Inflammatory macrophage treated with lipopolysaccharide for 4 hours (primary cell): ENCODE results near the gene SMIM31.

Source experiments
- DNase-seq: peaks from one replicate; pipeline ENCODE4 v3.0.0-alpha.2; 2020

Gene SMIM31

DNA sequence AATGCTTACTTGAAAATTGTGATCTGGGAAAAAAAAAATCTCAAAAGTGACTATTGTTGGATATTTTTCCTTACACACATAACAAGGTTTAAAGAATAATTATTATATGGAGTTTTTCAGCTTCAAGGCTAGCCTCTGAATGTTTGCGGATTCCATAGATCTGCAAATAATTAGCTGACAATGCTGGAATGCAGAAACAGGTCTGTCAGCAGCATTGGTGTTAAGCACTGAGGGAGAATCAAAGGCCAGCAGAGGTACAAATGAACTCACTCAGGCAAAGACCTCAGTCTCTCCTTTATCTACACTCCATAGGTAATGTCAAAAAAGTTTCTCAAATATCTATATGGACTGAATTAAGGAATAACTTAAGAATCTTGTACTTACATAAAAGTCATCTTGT lies 35.1 kb downstream of the SMIM31 start:
- DNase-seq = no peak

DNA sequence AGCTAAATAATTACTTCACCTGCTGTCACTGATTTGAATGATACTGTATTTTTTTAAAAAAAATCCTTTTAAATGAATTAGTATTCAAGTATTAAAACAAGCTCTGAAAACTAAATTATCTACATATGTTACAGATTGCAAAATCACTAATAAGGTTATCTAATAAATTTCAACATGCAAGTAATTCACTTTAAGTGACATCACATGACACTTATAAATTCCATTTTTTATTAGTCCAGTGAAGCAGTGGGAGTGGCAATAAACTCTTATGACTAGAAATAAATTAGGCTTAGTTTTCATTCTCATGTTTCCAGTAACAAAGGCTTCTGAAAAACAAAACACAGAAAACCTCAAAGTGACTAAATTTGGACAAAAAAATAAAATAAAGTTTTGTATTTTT lies 36.3 kb downstream of the SMIM31 start:
- no peak for DNase-seq

GRCh38 chr4:164799410-164799809 lies 45.5 kb downstream of the SMIM31 start:
- no peak for DNase-seq

DNA sequence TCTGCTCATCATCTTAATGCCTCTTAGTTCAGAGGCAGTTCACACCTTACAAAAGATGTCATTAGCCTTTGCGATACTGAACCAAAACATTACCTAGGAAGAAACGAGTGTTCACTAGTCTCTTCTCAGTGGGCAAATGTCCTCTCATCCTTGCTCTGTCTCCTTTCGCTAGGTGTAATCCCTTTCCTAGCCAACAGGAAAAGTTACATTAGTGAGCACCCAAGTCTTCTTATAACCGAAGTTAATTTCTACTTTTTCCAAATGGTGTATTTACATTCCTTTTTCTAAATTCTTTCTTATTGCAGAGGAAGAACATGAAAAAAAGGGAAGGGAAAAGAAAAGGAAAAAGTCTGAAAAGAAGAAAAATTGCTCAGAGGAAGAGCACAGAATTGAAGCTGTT lies 46.9 kb downstream of the SMIM31 start:
- DNase-seq = no peak

DNA sequence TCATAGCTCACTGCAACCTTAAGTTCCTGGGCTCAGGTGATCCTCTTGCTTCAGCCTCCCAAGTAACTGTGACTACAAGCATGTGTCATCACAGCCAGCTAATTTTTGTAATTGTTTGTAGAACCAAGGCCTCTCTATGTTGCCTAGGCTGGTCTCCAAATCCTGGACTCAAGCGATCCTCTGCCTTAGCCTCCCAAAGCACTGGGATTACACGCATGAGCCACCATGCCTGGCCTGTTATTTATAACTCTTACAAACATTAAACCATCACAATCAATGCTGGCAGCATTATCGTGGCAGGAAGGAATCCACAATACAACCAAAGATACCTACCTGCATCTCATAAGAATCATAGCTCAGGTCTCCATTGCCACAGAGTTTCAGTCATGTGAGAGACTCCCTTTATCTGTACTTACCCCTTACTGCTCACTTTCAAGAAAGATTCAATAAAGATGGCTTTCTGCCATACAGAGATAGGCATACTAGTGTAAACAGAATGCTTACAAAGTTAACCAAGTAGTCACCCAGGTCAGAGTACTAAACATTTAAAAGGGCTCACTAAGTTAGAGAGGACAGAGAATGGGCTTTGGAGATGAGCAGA lies 48.5 kb downstream of the SMIM31 start:
- no peak for DNase-seq

GRCh38 chr4:164803702-164804101 lies 49.8 kb downstream of the SMIM31 start:
- no peak for DNase-seq

- no peak for DNase-seq
Observed at GRCh38 chr4:164807611-164808010, 53.7 kb downstream of the SMIM31 start.

- no peak for DNase-seq
Observed at GRCh38 chr4:164813554-164813953, 59.6 kb downstream of the SMIM31 start.

GRCh38 chr4:164815711-164816110 lies 61.8 kb downstream of the SMIM31 start:
- no peak for DNase-seq

DNA sequence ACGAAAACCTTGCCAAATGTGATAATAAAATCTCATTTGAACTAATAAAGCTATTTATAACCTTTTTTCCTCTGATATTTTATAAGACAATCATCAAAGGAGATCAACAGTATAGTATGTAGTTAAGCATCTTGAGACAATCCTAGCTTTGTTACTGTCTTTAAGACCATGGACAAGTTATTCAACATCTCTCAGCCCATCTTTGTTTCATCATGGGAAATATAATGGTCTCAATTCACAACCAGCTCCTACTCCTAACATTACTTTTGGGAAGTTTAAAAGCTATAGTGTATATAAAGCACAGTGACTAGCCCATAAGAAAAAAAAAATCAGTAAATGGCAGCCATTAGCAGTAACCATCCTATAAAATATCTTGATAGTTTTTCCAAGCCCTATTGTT lies 65.4 kb downstream of the SMIM31 start:
- DNase-seq = no peak

GRCh38 chr4:164821711-164822110 lies 67.8 kb downstream of the SMIM31 start:
- DNase-seq = no peak

DNA sequence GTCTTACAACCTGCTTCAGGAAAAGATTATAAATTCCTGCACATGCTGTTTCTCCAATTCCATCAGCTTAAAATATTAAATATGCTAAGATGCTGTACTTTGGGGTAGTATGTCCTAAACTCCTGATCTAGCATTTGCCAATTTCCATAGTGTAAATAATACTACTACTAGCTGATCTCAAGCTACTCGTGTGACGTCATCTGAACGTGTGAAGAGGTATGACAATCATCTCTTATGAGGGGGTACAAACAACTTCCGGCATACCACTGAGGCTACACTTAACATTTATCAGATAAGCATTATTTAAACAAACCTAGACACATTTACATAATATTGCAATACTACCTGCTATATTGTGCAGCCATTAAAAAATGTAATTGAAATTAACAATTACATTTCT lies 70.7 kb downstream of the SMIM31 start:
- DNase-seq = no peak

DNA sequence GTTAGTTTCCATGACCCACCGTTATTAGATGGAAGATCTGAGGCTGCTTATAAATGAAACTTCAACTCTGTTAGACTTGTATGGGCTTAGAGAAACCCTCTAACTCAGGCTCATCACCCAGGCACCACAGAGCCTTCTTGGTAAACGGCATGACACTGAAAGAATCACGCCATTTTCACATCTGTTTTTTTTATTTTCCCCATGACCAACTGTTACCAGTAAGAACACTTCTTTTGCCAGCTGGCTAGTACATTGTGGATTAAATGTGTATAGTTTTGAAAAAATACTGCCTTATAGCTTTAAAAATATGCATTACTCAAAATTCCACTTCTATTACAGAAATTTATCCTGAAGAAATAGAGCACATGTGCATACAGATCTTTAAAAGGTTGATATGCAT lies 75.0 kb downstream of the SMIM31 start:
- no peak for DNase-seq

DNA sequence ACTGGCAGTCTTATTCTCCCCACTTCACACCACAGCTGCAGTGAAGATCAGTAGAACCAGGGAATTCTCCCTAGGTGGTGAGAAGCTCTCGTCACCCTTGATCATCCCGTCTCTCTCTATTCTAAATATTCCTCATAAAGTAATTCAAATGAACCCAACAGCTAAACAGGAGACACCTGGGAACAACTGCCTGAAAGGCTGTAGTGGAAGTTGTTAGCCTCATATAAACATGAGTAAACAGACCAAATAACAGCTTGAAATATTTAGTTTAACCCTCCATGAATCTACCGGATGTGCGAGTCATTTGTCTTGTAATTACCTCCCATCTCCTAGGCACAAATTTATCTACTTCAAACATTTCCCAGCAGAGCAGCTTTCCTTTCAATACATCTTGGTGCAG lies 92.6 kb downstream of the SMIM31 start:
- no peak for DNase-seq

GRCh38 chr4:164847016-164847415 lies 93.1 kb downstream of the SMIM31 start:
- DNase-seq = no peak

DNA sequence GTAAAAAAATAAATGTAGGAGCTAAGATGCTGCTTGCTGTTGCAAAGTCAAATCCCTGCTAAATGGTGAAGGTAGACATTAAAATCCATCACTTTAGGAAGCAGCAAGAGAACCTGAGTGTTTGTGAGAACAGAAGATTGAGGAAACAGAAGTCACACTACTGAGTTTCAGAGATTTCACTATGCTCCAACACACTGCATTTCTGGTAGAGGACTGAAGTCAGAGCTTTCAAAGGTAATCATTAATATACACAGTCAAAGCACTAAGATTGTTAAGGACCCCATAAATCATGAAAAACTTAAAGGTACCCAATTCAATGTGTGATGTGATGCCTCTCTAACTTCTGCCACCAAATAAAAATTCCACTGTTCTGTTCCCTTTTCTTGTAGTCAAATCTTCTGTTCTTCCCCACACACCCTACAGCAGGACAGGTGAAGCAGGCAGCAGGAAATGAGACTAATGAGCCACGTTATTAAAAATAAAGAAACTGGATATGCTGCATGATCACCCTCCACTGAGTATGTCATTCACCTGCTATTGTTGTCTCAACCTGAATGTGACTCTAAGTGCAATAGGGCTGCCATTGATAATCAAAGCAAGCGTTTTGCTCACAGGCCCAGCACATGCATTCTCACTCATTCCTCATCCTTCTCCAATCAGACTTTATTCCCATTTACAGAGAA lies 94.2 kb downstream of the SMIM31 start:
- DNase-seq = no peak
